ENCODE results near the gene KIAA0232.

KIAA0232 gene

DNA sequence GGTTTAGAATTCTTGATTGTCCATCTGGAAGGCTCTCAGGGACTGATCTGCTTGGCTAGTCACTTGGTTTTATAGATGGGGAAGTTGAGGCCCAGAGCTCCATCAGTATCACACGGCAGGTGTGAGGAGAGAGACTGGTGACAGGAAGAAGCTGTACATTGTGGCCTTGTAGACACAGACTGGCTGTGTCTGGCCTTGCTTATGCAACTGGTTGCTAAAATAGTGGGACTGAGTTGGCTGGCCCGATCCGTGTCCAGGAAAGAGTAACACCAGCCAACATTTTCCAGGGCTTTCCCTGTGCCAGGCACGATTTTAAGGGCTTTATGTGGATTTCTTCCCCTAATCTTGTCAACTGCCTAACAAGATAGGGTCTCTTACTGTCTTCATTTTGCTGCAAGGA, 129.9 kb downstream of the KIAA0232 start:
- in situ Hi-C loops (cut with MboI; ENCODE audit: low sequenced_read_pairs), result no loop called here

DNA sequence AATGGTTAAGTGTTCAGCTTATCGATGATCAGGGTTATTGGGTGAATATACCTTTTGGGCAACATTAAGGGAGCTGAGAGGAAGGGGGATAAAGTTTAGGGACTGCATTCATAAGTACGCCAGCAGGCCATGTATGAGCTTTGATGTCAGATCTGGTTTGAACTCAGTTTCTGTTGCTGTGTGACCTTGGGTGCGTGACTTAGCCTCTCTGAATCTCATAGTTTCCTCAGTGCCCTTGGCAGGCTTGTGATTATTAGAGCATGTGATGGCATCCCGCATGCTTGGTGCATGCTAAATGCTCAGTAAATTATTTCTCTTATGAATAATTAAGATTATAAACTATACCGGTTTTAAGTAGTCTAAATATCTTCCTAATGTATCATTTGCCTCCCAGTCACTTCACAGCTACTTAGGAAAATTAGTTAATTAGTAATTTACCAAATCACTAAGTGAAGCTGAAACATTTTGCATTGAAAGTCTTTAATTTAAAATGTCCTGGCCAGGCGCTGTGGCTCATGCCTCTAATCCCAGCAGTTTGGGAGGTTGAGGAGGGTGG, 130.9 kb downstream of the KIAA0232 start:
- in situ Hi-C loops (cut with MboI; ENCODE audit: low sequenced_read_pairs), result no loop called here

DNA sequence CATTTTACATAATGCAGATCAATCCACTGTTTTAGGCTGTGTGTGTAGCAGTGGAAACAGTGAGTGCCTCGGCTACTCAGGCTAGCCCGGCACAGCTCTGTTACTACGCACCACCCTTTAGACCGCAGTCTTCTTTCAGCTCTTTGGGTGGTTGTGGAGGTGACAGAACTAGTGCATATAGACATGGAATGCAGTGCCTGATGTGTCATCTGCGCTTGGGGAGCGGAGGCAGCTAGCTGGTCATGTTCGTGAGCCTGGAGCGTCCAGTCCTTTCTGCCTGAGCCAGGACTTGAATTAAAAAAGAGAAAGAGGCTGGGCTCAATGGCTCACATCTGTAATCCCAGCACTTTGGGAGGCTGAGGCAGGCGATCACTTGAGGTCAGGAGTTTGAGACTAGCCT, 131.9 kb downstream of the KIAA0232 start:
- in situ Hi-C loops (cut with MboI; ENCODE audit: low sequenced_read_pairs), result no loop called here

DNA sequence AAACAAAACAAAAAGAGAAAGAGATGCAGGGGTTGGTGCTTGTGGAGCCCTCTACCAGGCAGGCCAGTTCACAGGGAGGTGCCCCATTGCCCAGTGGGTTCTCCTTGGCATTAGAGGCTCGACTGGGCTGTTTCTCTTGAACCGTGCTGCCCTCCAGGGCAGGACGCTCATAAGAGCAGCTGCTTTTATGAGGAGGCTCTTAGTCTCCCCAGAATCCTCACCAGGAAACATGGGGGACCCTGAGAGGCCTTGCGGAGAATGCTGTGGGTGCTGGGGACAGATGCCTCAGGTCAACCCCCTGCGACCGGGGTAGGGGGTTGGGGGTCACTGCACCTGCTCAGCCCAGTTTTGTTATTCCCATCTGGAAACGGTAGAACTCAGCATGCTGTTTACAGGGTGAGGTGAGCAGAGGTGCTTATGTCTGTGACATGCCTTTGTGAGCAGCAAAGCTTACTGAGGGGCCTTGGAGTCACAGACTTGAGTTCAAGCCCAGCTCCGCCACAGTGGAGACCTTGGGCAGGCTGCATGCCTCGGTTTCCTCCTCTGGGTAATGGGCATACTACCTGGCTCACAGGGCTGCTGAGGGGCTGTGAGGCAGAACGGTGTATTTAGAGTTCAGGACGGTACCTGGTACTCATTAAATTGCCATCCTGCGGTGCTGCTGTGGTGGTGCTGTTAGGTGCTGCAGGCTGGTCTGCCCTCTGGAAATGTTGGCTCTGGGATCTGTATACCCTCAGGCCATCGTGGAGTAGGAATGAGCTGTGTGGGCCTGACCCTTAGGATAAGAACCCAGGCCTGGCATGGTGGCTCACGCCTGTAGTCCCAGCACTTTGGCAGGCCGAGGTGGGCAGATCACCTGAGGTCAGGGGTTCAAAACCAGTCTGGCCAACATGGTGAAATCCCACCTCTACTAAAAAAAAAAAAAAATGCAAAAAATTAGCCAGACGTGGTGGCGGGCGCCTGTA, 132.8 kb downstream of the KIAA0232 start:
- in situ Hi-C loops (cut with MboI; ENCODE audit: low sequenced_read_pairs), result no loop called here

DNA sequence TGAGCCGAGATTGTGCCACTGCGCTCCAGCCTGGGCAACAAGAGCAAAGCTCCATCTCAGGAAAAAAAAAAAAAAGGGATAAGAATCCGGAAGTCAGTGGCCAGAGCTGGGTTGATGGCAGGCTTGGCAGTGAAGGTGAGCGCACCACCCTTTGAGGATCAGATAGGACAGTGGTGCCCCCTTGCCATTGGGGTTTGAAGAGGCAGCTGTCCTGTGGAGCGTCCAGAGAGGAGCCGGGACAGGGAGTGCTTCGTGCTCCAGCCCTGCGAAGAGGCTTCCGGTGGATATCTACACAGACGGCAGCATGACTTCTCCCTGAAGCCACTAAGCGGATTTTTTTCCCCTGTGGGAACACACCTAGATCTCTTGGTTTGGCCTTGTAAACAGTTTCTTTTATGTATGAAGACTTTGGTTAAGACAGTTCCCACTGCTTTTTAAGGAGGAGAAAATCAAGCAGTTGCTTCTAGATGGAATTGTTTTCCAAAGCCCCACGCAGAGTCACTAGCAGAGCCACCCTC, 133.6 kb downstream of the KIAA0232 start:
- in situ Hi-C loops (cut with MboI; ENCODE audit: low sequenced_read_pairs), result no loop called here

DNA sequence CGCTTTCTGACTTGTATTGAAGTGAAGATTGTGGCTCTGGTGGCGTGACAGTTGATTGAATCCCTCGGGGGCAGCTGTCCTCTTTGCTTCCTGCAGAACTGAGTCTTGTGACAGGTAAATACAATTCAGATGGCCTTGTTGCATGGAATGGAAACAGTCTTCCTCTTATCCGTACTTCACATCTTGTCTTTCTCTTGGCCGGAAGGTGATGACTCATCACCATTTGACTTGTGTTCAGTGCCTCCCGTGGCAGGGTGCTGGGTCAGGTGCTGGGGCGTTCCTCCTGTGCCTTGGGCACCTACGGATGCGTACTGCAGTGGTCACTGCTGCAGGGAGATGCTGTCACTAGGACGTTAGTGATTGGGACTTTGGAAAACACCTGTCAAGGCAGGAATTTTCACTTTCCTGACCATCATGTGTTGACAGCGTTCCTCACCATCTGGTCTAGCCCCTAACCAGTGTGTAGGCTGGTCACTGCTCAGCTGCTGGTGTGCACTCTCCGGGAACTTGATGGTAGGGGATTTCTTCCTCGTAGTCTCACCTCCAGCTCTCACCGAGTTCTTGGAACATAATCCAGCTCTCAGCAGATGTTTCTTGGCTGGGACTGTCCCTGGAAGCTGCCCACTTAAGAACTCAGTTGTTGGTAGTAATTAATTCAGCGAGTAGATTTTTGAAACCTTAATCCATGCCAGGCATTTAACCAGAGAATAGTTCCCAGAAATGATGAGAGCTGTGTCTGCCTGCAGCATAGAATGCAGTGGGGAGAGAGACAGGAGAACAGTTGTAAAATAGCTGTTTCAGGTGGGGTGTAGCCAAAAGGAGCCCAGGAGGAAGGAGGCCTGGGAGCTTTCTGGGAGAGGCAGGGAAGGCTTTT, 134.3 kb downstream of the KIAA0232 start:
- in situ Hi-C loops (cut with MboI; ENCODE audit: low sequenced_read_pairs), result no loop called here

DNA sequence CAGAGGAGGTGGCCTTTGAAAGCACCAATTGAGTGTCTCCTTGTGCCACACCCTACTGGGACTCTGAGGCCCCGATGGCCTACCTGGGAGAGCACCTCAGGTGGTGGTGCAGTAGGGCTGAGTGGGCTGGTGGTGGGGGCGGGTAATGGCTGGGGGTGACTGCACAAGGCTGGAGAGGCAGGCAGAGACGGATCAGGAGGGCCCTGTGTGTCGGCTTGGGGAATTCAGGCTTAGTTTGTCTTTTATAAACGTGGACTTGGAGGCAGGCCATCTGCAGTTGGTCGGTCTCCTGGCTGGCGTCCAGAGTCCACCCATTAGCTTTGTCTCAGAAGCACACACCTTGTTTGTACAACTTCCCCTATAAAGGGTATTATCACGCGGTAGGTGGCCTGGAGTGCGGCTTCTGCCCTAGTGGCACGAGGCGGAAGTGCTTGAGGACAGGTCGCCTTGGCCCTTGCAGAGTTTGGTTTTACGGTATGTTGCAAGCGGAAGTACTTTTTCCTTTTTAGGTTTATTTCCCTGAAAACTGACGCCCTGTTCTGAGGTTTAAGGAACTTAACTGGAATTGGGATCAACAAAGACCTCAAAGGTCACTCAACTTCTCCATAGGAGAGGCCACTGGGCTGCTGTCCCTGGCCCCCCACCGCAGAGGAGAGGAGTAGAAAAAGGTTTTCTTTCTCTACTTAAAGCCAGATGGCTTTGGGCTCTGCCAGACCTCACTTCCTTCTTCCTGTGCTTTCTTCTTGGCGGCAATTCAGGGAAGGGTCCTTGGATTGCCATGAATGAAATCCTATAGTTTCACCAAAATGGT, 135.1 kb downstream of the KIAA0232 start:
- in situ Hi-C loops (cut with MboI; ENCODE audit: low sequenced_read_pairs), result no loop called here

DNA sequence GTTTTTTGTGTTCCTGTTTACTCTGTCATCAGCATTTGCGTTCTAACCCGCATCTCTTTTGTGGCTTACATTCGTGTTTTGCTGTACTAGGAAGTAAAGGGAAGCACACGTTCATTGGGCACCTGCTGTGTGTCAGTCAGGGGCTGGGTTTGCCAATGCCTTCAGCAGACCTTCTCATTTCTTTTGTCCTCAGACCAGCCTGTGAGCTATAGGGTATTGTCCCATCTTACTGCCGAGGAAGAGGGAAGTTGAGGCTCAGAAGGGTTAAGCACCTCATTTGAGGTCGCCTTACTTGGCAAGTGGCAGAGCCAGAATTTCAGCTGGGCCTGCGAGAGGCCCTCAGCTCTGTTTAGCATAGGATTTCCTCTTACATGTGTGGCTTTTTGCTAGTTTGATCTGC, 135.8 kb downstream of the KIAA0232 start:
- in situ Hi-C loops (cut with MboI; ENCODE audit: low sequenced_read_pairs), result no loop called here

DNA sequence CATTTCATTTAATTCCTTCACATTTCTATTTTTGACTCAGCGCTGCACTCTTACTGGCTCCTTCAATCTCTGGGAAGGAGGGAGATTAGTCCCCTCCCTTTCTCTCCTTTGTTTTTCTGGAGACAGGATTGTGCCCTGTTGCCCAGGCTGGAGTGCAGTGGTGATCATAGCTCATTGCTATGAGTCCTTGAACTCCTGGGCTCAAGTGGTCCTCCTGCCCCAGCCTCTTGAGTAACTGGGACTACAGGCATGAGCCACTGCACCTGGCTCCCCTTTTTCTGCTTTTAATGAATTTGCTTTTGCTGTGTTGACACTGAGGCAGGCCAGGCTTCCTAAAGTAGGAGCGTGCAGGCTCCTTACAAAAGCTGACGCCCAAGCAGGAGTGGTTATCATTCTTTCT, 137.6 kb downstream of the KIAA0232 start:
- in situ Hi-C loops (cut with MboI; ENCODE audit: low sequenced_read_pairs), result no loop called here

DNA sequence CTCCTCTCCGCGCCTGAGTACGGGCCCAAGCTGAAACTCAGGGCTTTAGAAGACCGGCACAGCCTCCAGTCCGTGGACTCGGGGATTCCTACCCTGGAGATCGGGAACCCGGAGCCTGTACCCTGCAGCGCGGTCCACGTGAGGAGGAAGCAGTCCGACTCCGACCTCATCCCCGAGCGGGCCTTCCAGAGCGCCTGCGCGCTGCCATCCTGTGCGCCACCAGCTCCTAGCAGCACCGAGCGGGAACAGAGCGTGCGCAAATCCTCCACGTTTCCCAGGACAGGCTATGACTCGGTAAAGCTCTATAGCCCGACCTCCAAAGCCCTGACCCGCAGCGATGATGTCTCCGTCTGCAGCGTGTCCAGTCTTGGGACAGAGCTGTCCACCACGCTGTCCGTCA, 141.0 kb downstream of the KIAA0232 start:
- in situ Hi-C loops (cut with MboI; ENCODE audit: low sequenced_read_pairs), result no loop called here

DNA sequence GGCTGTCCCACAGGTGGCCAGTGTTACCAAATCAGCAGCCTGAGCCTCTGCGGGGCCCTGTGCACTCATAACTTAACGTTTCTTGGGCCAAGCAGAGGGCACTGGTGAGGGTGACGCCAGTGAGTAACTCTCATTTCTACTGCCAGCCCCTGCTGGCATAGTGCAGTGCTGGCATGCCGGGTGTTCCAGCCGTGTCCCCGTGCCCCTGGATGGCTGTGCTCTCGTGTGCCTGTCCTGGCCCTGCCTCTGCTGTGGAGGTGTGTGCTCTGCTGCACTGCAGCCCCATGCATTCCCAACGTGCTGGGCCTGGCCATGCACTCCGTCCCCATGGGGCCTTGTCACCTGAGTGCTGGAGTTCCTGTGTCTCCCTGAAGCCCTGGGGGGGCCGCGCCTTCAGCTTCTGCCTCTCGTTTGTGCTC, 141.8 kb downstream of the KIAA0232 start:
- in situ Hi-C loops (cut with MboI; ENCODE audit: low sequenced_read_pairs), result no loop called here

DNA sequence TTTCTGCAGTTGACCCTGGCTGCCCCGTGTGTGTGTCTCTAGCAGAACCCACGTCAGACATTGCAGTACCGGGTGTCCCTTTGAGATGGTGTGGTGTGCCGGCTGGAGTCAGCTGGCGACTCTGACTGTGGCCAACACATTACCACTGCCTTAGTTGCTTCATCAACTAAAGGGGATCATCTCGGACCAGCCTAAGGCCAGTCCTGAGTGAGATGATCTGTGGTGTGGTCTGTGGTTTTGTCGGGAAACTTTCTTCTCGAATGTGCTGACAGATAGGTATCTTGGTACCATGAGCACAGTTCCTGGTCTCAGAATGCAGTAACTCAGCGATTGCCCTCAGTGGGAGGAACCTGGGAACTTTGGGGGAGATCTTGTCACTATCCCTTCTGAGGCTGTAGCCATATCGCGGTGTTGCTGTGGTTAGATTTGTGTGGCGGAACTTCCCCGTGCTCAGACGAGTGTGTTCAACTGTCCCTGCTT, 142.9 kb downstream of the KIAA0232 start:
- in situ Hi-C loops (cut with MboI; ENCODE audit: low sequenced_read_pairs), result no loop called here

DNA sequence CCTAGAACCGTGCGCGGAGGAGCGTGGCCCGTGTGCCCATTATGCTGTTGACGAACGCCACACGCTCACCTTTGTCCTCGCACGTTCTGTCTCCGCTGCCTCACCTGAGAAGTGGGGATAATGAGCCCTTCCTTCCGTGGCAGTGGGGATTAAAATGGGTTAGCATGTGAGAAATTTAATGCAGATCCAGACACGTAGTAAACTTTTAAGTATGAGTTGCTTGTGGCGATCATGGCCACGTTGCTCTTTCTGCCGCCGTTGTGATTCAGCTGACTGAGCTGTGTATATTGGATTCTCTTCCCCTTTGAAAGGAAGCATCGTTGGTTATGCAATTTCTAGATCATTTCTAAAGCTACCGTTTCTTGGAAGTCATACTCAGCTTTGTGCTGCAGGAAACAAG, 143.6 kb downstream of the KIAA0232 start:
- in situ Hi-C loops (cut with MboI; ENCODE audit: low sequenced_read_pairs), result no loop called here

DNA sequence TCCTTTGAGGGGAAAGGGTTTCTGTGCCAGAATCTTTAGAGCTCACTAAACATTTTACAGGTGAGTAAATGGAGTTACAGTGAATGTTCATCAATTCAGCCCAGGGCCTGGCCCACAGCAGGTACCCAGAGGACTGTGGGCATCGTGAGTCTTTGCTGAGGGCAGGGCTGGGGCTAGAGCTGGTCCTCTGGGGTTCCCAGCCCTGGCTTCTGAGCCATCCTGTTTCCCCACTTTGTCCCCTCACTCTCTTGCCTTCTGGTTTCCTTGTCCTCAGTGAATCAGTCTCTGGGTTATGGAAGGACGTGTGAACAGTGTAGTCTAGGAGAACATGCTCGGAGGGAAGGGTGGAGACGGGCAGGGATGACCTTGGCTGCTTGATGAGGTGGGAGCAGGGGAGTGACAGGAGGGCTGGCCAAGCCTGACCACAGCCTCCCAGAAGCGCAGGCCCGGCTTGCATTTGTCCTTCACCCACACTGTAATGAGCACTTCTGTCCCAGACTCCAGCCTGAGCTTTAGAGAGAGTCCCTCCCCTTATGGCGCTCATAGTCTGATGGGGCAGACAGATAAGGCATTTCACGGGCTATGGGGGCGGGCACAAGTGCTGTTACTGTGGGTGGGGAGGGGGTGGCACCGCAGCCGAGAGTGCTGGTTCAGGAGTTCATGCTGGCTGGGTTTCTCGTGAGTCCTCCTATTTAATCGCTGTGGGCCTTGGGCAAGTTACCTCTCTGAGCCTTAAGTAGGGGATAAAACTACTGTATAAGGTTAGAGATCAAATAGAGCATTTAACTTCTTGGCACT, 144.4 kb downstream of the KIAA0232 start:
- in situ Hi-C loops (cut with MboI; ENCODE audit: low sequenced_read_pairs), result no loop called here

DNA sequence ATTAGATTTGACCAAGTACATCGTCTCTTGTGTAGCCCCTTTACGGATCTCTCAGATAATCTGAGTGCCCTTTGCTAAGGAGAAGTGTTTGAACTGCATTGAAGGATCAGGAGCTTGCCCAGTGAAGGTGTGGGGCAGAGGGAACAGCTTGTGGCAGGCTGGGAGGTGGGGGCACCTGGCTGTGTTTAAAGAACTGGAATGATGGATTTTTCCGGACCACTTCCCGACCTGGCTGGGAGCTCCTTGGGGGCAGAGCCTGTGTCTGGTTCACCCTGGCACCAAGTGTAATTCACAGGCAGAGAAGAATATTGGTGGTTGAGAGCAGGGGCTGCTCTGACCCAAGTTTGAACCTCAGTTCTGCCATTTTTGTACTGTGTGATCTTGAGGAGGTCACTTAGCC, 145.6 kb downstream of the KIAA0232 start:
- in situ Hi-C loops (cut with MboI; ENCODE audit: low sequenced_read_pairs), result no loop called here

DNA sequence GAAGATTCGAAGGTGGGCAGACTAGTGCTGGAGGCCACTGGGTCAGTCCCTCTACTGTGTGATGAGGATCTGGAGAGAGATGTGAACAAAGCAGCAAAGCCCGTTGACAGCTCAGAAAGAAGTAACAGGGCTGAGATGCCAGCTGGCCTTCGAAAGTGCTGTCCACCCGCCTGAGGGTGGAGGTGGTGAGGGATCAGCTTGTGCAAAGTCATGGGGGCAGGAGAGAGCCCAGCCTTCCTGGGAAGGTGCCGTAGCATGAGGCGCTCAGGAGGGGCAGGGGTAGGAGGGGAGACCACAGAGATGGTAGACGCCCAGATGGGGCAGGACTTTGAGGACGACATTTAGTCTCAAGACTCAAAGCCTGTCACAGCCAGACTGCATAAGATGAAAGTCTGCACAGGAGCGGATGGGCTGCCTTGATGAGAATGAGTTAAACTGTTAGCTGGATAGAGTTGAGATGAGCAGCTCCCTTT, 146.8 kb downstream of the KIAA0232 start:
- in situ Hi-C loops (cut with MboI; ENCODE audit: low sequenced_read_pairs), result no loop called here

DNA sequence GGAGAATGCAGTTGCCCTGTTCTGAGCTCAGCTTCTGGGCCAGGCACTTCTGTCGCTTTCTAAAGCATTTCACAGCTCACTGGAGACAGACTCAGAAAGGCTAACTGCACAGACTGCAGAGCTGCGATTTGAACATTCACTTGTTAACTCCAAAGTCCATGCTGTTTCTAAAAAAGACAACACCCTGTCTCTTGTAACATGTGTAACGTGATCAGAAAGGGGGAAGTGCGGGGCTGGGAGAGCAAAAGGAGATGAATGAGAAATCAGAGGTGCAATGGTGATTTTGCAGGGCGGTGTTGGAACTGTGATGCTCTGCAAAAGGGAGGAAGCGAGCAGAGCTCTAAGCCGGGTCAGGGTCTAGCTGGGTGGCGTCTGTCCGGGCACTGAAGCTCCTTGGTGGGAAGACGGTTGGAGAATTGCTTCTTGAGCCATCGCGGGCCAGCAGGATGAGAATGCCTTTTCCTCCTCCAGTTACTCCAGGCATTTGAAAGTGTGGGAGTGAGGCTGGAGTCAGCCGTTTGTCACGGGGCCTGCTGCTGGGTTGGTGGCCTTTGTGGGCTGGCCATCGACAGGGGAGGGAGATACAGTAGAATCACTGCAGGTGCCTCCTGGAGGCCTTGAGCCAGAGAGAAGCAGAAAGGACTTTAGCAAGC, 147.4 kb downstream of the KIAA0232 start:
- in situ Hi-C loops (cut with MboI; ENCODE audit: low sequenced_read_pairs), result no loop called here

DNA sequence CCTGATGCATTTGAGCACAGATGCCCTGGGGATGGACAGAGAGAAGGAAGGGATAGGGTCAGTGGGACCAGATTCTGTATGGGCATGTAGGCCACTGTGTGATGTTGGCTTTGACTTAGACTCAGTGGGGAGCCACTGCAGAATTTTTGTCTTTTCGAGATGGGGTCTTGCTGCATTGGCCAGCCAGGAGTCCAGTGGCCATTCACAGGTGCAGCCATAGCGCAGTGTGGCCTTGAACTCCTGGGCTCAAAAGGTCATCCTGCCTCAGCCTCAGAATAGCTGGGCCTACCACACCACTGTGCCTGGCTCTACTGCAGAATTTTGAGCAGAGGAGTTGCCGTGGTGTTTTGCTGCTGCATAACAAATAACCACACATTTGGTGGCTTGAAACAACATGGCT, 149.9 kb downstream of the KIAA0232 start:
- in situ Hi-C loops (cut with MboI; ENCODE audit: low sequenced_read_pairs), result no loop called here

DNA sequence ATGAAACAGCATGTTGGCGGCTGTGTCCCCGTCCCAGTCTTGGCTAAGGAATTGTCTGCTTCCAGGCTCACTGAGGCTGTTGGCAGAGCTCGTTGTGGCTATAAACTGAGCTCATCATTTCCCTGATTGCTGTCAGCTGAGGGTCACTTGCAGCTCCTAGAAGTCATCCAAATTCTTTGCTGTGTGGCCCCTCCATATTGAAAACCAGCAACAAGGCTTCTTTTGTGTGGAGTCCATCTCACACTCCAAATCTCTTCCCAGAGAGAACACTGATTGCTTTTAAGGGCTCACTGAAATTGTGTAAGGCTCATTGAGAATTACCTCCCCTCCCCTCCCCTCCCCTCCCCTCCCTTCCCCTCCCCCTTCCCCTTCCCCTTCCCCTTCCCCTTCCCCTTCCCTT, 150.4 kb downstream of the KIAA0232 start:
- in situ Hi-C loops (cut with MboI; ENCODE audit: low sequenced_read_pairs), result no loop called here
